AG04450 (cell line): ENCODE data around the gene CPXM2. TPM values are rescaled to one million over a fixed set of nuclear protein-coding genes. Genes with fewer than 3 reads are reported as not detected.

Experiments used
- CTCF ChIA-PET: fragments of 300-600, 350-600 bp; formaldehyde crosslinking; extraction: SDS; loops from one replicate; lab custom pipeline; 2022; ENCODE audit warnings: antibody characterized with exemption, inconsistent platforms; lab: Charles Lee
- POLR2A ChIA-PET: fragments of 350-600 bp; formaldehyde crosslinking; extraction: SDS; loops from one replicate; lab custom pipeline; 2021; ENCODE audit warnings: antibody characterized with exemption, inconsistent platforms; lab: Yijun Ruan, JAX
- DNase-seq: peaks from one replicate; pipeline ENCODE4 v3.0.0-alpha.2; 2011; ENCODE audit warnings: low read depth, low spot score
- H3K27ac ChIP-seq: one replicate; pipeline ENCODE4 v1.5.1; 2012; ENCODE audit warnings: low read depth, low read length, control low read depth
- H3K27me3 ChIP-seq: one replicate; pipeline ENCODE4 v1.6.0; 2012; ENCODE audit warnings: low read length; ENCODE audit not compliant: control insufficient read depth, insufficient read depth
- H3K4me3 ChIP-seq: 2 replicates; pipeline ENCODE4 v1.5.1; 2011; ENCODE audit warnings: mild to moderate bottlenecking, low read depth, low read length, control low read depth
- H3K9me3 ChIP-seq: 2 replicates; pipeline ENCODE4 v1.5.1; 2012; ENCODE audit warnings: low read length; ENCODE audit not compliant: control insufficient read depth, insufficient read depth
- CTCF ChIP-seq: IDR thresholded peaks from 2 replicates; pipeline ENCODE4 v1.5.1; 2011; ENCODE audit warnings: low read depth, low read length, control low read depth, inconsistent platforms
- polyA plus RNA-seq: library from polyadenylated mRNA; depleted of rRNA; stranded (reverse); fragments of >200 nt; gene quantifications from 2 replicates; pipeline ENCODE4 v1.2.3, GENCODE V29; 2011

The CPXM2 gene
- polyA plus RNA-seq, 1 experiment, result not detected

GRCh38 chr10:123833170-123833850 lies 58.3 kb downstream of the CPXM2 start:
- peaks cover 56% of the 10 kb centered on the region for H3K9me3 ChIP-seq
- TF ChIP-seq CTCF, result no peak
- H3K27me3 ChIP-seq, result no peaks in the 10 kb centered on the region
- ChIA-PET POLR2A (no interaction called here), CTCF (no interaction called here)
- H3K4me3 ChIP-seq, result no peak overlapping the region
- no peak for DNase-seq
- no peak overlapping the region for H3K27ac ChIP-seq

- no peak for TF ChIP-seq CTCF
- no peaks in the 10 kb centered on the region for H3K27me3 ChIP-seq
- H3K9me3 ChIP-seq, result peaks cover 43% of the 10 kb centered on the region
- no peak for DNase-seq
- no peak overlapping the region for H3K27ac ChIP-seq
- ChIA-PET POLR2A (no interaction called here), CTCF (no interaction called here)
- H3K4me3 ChIP-seq, result no peak overlapping the region
Observed at GRCh38 chr10:123831259-123831658, 60.3 kb downstream of the CPXM2 start.

GRCh38 chr10:123821136-123821535 lies 70.5 kb downstream of the CPXM2 start:
- DNase-seq, result no peak
- Histone ChIP-seq H3K9me3 (peaks cover 17% of the 10 kb centered on the region; the same call in 1 of the 2 replicates), H3K27me3 (no peaks in the 10 kb centered on the region), H3K27ac (no peak overlapping the region), H3K4me3 (no peak overlapping the region)
- no peak for TF ChIP-seq CTCF
- CTCF ChIA-PET, result no interaction called here
- POLR2A ChIA-PET, result no interaction called here

GRCh38 chr10:123809632-123810031 lies 82.0 kb downstream of the CPXM2 start:
- no peak overlapping the region for H3K4me3 ChIP-seq
- H3K27me3 ChIP-seq, result no peaks in the 10 kb centered on the region
- CTCF ChIA-PET, result no interaction called here
- H3K27ac ChIP-seq, result no peak overlapping the region
- POLR2A ChIA-PET, result no interaction called here
- no peak for TF ChIP-seq CTCF
- no peak for DNase-seq
- H3K9me3 ChIP-seq, result peaks cover 9% of the 10 kb centered on the region; the same call in 1 of the 2 replicates

GRCh38 chr10:123808906-123809305 lies 82.7 kb downstream of the CPXM2 start:
- DNase-seq, result no peak
- H3K27ac ChIP-seq, result no peak overlapping the region
- ChIA-PET CTCF (no interaction called here), POLR2A (no interaction called here)
- no peak for TF ChIP-seq CTCF
- peaks cover 6% of the 10 kb centered on the region; the same call in 1 of the 2 replicates for H3K9me3 ChIP-seq
- H3K4me3 ChIP-seq, result no peak overlapping the region
- no peaks in the 10 kb centered on the region for H3K27me3 ChIP-seq
